HEK293 (cell line): ENCODE measurements around the gene PTPRN2.

ENCODE experiments used
- CTCF ChIP-seq: fragments of 450-650 bp; formaldehyde crosslinking; IDR thresholded peaks from 2 replicates; pipeline ENCODE4 v1.5.1; 2016; ENCODE audit warnings: missing biosample characterization, missing genetic modification characterization
- REST ChIP-seq: fragments of 450-650 bp; formaldehyde crosslinking; IDR thresholded peaks from 2 replicates; pipeline ENCODE4 v1.5.1; 2016; ENCODE audit warnings: missing biosample characterization, missing genetic modification characterization
- SP2 ChIP-seq: fragments of 450-650 bp; formaldehyde crosslinking; IDR thresholded peaks from 2 replicates; pipeline ENCODE4 v1.5.1; 2016; ENCODE audit warnings: missing biosample characterization, missing genetic modification characterization
- TCF7L2 ChIP-seq: IDR thresholded peaks from 2 replicates; pipeline ENCODE4 v1.6.1; 2011; ENCODE audit warnings: low read depth, mild to moderate bottlenecking, inconsistent platforms, low read length, moderate library complexity, borderline replicate concordance
- ZBTB11 ChIP-seq: fragments of 450-650 bp; formaldehyde crosslinking; conservative IDR thresholded peaks from 2 replicates; pipeline ENCODE4 v1.5.1; 2016; ENCODE audit warnings: low read depth, missing biosample characterization, missing genetic modification characterization
- ZNF280C ChIP-seq: fragments of 450-650 bp; formaldehyde crosslinking; IDR thresholded peaks from 2 replicates; pipeline ENCODE4 v1.5.1; 2016; ENCODE audit warnings: missing biosample characterization, missing genetic modification characterization
- ZNF391 ChIP-seq: fragments of 450-650 bp; formaldehyde crosslinking; IDR thresholded peaks from 2 replicates; pipeline ENCODE4 v1.5.1; 2016; ENCODE audit warnings: low read depth, missing biosample characterization, missing genetic modification characterization, borderline replicate concordance
- ZNF416 ChIP-seq: fragments of 450-650 bp; formaldehyde crosslinking; IDR thresholded peaks from 2 replicates; pipeline ENCODE4 v1.5.1; 2016; ENCODE audit warnings: missing biosample characterization, missing genetic modification characterization
- ZNF830 ChIP-seq: fragments of 450-650 bp; IDR thresholded peaks from 2 replicates; pipeline ENCODE4 v1.5.0; 2018; ENCODE audit warnings: missing biosample characterization, missing genetic modification characterization, low read depth, mild to moderate bottlenecking, moderate library complexity
- ZSCAN23 ChIP-seq: fragments of 450-650 bp; formaldehyde crosslinking; IDR thresholded peaks from 2 replicates; pipeline ENCODE4 v1.5.1; 2016; ENCODE audit warnings: missing biosample characterization, missing genetic modification characterization

GRCh38 chr7:157516911-157517781 lies 1070.5 kb downstream of the PTPRN2 start:
- TF ChIP-seq REST (tag by site-specific recombination) (no peak), CTCF (tag by site-specific recombination) (no peak), ZNF280C (tag by site-specific recombination) (no peak), TCF7L2 (no peak), ZNF416 (no peak), ZSCAN23 (tag by site-specific recombination) (no peak), ZNF830 (tag by site-specific recombination) (no peak), ZBTB11 (tag by site-specific recombination) (no peak), ZNF391 (tag by site-specific recombination) (no peak), SP2 (no peak)
